HL-60 (cell line): ENCODE measurements around the gene NRARP.
A peak's percentile ranks its signal among the peaks of the same experiment; 100 is the strongest.

Experiments used
- DNase-seq, 2 experiments: peaks; one replicate each; pipeline ENCODE4 v3.0.0-alpha.2; 2010 to 2020; ENCODE audit warnings: low read depth in 1 of 2, low spot score in 1 of 2
- H3K27ac ChIP-seq: fragments of 250-450 bp; sonication (Bioruptor Pico); replicated peaks from 2 replicates; pipeline ENCODE4 v1.5.1; 2020; ENCODE audit warnings: mild to moderate bottlenecking, moderate library complexity
- H3K27me3 ChIP-seq: fragments of 250-450 bp; sonication (Bioruptor Pico); 2 replicates; pipeline ENCODE4 v1.5.1; 2021; ENCODE audit warnings: mild to moderate bottlenecking, moderate library complexity; ENCODE audit not compliant: insufficient read depth, poor library complexity, severe bottlenecking
- H3K4me3 ChIP-seq: replicated peaks from 2 replicates; pipeline ENCODE4 v1.5.1; 2011; ENCODE audit warnings: mild to moderate bottlenecking, control low read depth, low read length; ENCODE audit not compliant: insufficient read depth
- GABPA ChIP-seq: IDR thresholded peaks from 2 replicates; pipeline ENCODE4 v1.6.1; 2012; ENCODE audit warnings: low read depth
- POLR2AphosphoS5 ChIP-seq: IDR thresholded peaks from 2 replicates; pipeline ENCODE4 v1.6.1; 2012; ENCODE audit warnings: low read depth
- SPI1 ChIP-seq: IDR thresholded peaks from 2 replicates; pipeline ENCODE4 v1.6.1; 2012; ENCODE audit warnings: low read depth, mild to moderate bottlenecking, borderline replicate concordance
- TF ChIP-seq, protein P1 (sequence below): IDR thresholded peaks from one replicate; pipeline ENCODE4 v1.5.1; 2011; ENCODE audit warnings: low read length, control low read depth, inconsistent platforms; ENCODE audit not compliant: insufficient read depth
- TF ChIP-seq, protein P2 (sequence below): IDR thresholded peaks from 2 replicates; pipeline ENCODE4 v1.6.1; 2012; ENCODE audit warnings: low read depth; ENCODE audit not compliant: insufficient replicate concordance

The NRARP gene

DNA sequence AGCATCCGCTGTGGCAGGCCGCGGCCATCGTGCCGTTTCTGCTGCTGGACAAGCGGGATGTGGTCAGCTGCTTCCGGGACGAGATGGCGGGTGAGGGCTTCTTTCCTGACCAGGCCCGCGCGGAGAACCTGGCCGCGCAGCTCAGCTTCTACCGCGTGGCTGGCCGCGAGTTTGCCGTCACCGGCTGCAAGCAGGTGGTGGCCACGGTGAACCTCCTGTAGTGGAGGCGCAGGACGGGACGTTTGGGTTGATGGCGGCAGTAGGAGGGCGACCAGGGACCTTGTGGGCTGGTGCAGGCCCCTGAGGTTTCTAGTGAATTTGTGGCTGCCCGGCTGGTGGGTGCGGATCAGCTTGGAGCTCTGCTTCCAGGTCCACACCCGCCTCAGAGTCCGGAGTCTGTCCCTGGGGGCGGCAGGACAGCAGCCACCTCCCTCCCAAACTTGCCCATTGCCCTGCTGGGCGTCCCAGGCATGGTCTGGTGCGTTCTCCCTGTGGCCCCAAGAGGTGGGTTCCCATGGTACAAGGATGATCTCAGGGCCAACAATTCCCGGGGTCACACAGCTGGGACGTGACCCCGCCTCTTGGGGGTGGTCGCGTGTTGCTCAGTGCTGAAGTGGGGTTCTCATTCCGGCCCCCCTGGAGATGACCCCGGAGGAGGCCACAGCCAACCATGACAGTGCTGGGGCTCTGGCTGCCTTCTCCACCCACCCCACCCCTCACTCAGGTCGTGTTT, 22.2 kb downstream of the NRARP start:
- H3K27ac ChIP-seq = no peak overlapping the region
- no peak for TF ChIP-seq POLR2AphosphoS5
- TF ChIP-seq, protein P1, sequence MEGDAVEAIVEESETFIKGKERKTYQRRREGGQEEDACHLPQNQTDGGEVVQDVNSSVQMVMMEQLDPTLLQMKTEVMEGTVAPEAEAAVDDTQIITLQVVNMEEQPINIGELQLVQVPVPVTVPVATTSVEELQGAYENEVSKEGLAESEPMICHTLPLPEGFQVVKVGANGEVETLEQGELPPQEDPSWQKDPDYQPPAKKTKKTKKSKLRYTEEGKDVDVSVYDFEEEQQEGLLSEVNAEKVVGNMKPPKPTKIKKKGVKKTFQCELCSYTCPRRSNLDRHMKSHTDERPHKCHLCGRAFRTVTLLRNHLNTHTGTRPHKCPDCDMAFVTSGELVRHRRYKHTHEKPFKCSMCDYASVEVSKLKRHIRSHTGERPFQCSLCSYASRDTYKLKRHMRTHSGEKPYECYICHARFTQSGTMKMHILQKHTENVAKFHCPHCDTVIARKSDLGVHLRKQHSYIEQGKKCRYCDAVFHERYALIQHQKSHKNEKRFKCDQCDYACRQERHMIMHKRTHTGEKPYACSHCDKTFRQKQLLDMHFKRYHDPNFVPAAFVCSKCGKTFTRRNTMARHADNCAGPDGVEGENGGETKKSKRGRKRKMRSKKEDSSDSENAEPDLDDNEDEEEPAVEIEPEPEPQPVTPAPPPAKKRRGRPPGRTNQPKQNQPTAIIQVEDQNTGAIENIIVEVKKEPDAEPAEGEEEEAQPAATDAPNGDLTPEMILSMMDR = no peak
- TF ChIP-seq GABPA = no peak
- TF ChIP-seq, protein P2, sequence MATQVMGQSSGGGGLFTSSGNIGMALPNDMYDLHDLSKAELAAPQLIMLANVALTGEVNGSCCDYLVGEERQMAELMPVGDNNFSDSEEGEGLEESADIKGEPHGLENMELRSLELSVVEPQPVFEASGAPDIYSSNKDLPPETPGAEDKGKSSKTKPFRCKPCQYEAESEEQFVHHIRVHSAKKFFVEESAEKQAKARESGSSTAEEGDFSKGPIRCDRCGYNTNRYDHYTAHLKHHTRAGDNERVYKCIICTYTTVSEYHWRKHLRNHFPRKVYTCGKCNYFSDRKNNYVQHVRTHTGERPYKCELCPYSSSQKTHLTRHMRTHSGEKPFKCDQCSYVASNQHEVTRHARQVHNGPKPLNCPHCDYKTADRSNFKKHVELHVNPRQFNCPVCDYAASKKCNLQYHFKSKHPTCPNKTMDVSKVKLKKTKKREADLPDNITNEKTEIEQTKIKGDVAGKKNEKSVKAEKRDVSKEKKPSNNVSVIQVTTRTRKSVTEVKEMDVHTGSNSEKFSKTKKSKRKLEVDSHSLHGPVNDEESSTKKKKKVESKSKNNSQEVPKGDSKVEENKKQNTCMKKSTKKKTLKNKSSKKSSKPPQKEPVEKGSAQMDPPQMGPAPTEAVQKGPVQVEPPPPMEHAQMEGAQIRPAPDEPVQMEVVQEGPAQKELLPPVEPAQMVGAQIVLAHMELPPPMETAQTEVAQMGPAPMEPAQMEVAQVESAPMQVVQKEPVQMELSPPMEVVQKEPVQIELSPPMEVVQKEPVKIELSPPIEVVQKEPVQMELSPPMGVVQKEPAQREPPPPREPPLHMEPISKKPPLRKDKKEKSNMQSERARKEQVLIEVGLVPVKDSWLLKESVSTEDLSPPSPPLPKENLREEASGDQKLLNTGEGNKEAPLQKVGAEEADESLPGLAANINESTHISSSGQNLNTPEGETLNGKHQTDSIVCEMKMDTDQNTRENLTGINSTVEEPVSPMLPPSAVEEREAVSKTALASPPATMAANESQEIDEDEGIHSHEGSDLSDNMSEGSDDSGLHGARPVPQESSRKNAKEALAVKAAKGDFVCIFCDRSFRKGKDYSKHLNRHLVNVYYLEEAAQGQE = no peak
- TF ChIP-seq SPI1 = no peak
- H3K27me3 ChIP-seq = no peaks in the 10 kb centered on the region
- no peak for DNase-seq
- H3K4me3 ChIP-seq = no peak overlapping the region

DNA sequence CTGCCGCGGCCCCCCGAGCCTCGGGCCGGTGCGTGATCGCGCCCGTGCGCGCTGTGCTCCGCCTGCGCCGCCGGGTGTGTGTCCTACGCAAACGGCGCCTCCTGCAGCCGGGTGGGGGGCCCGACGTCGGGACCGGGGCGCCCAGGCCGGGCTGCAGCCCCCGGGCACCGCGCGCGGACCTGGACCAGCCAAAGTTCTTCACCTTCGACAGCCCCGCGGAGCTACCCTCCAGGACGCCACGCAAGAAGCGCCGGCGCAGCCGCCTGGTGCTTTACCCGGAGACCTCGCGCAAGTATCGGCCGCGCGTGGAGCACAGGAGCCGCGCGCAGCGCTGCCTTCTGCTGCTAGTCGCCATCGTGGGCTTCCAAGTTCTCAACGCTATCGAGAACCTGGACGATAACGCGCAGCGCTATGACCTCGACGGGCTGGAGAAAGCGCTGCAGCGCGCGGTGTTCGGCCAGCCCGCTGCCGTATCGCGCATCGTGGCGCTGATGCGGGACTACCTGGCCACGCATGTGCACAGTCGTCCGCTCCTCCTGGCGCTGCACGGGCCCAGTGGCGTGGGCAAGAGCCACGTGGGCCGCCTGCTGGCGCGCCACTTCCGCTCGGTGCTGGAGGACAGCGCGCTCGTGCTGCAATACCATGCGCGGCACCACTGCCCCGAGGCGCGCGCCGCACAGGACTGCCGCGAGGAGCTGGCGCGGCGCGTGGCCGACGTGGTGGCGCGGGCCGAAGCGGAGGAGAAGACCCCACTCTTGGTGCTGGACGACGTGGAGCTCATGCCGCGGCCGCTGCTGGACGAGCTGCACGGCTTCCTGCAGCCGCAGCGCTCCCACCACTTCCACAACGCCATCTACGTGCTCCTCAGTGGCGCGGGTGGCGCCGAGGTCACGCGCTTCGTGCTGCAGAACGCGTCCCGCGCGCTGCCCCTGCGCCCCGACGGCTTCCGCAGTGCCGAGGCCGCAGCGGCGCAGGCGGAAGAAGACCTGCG, 23.1 kb downstream of the NRARP start:
- H3K27me3 ChIP-seq = no peaks in the 10 kb centered on the region
- DNase-seq = no peak
- no peak overlapping the region for H3K27ac ChIP-seq
- TF ChIP-seq GABPA (no peak), POLR2AphosphoS5 (no peak), SPI1 (no peak)
- TF ChIP-seq, protein P2 = no peak
- TF ChIP-seq, protein P1 = no peak
- H3K4me3 ChIP-seq = peak overlapping the region; percentile 81

DNA sequence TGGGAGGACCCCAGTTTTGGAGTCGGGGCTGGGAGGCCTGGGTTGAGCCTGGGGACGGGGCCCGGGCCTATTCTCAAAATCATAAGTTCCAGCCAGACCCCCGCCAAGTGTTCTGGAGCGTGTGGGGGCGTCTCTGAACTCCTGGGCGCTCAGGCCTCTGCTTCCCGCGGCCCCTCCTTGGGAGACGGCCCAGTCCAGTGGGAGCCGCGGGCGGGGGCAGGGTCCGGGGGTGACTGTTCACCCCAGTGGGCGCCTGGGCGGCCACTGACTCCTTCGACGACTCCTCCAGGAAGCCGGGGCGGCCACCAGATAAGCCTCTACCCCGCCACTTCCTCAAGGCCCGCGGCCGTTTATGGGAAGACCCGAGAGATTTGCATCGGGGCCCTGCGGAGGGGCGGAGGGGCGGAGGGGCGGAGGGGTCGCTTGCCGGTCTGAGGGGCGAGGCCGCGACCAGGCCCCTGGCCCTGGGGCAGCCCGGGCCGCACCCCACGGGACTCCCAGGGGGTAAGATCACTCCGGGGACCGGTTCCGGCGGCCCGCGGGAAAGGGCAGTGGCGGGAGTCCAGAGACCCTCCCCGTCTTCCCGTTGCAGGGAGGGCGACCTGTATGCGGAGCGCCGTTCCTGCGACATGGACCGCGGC, 23.9 kb downstream of the NRARP start:
- peak in 1 of 2 experiments; percentile 53 for DNase-seq
- peak overlapping the region; percentile 98 for H3K27ac ChIP-seq
- TF ChIP-seq SPI1 = peak; percentile 63
- TF ChIP-seq, protein P1 = no peak
- H3K27me3 ChIP-seq = no peaks in the 10 kb centered on the region
- H3K4me3 ChIP-seq = peak overlapping the region; percentile 81
